Fibroblast of lung (primary cell): ENCODE results near the gene TNKS2. TPM values are rescaled to one million over a fixed set of nuclear protein-coding genes. Genes with fewer than 3 reads are reported as not detected.

Source experiments
- DNase-seq, 2 donors: peaks; one replicate each; pipeline versions ENCODE4 v3.0.0 to v3.0.0-alpha.2; 2010; ENCODE audit warnings: low read depth in 2 of 2
- H2AFZ ChIP-seq: 2 replicates; pipeline ENCODE4 v1.5.1; 2012; ENCODE audit warnings: low read length, control low read depth, inconsistent platforms
- H3K27ac ChIP-seq: 2 replicates; pipeline ENCODE4 v1.5.1; 2011; ENCODE audit warnings: low read length, control low read depth; ENCODE audit not compliant: insufficient read depth
- H3K27me3 ChIP-seq: 2 replicates; pipeline ENCODE4 v1.5.1; 2011; ENCODE audit warnings: mild to moderate bottlenecking, low read length; ENCODE audit not compliant: control insufficient read depth, insufficient read depth
- H3K36me3 ChIP-seq: 2 replicates; pipeline ENCODE4 v1.5.1; 2011; ENCODE audit warnings: low read length; ENCODE audit not compliant: control insufficient read depth, insufficient read depth
- H3K4me1 ChIP-seq: 2 replicates; pipeline ENCODE4 v1.5.1; 2011; ENCODE audit warnings: low read length; ENCODE audit not compliant: control insufficient read depth, insufficient read depth; ENCODE audit errors: extremely low read depth
- H3K4me2 ChIP-seq: 2 replicates; pipeline ENCODE4 v1.5.1; 2011; ENCODE audit warnings: low read length, control low read depth; ENCODE audit not compliant: insufficient read depth; ENCODE audit errors: extremely low read depth
- H3K4me3 ChIP-seq, 4 experiments: fragments of 200-600 bp in 1 of 4; sonication (generic) in 1 of 4; replicated peaks in 1 of 4; 2 replicates each; pipeline ENCODE4 v1.5.1; 2011 to 2016; ENCODE audit warnings: low read length in 4 of 4, low read depth in 3 of 4, mild to moderate bottlenecking in 3 of 4, control low read depth in 2 of 4, inconsistent platforms in 1 of 4, mixed read lengths in 1 of 4; ENCODE audit not compliant: insufficient read depth in 1 of 4; ENCODE audit errors: control extremely low read depth in 1 of 4
- H3K79me2 ChIP-seq: 2 replicates; pipeline ENCODE4 v1.5.1; 2012; ENCODE audit warnings: mild to moderate bottlenecking, low read length, inconsistent platforms; ENCODE audit not compliant: control insufficient read depth, insufficient read depth
- H3K9ac ChIP-seq: 2 replicates; pipeline ENCODE4 v1.5.1; 2011; ENCODE audit warnings: mild to moderate bottlenecking, low read length, control low read depth; ENCODE audit not compliant: insufficient read depth
- H3K9me3 ChIP-seq: 2 replicates; pipeline ENCODE4 v1.5.1; 2012; ENCODE audit warnings: low read depth, low read length; ENCODE audit not compliant: control insufficient read depth, insufficient read depth
- H4K20me1 ChIP-seq: 2 replicates; pipeline ENCODE4 v1.5.1; 2011; ENCODE audit warnings: low read length; ENCODE audit not compliant: control insufficient read depth, insufficient read depth; ENCODE audit errors: extremely low read depth
- EZH2 ChIP-seq: IDR thresholded peaks from 2 replicates; pipeline ENCODE4 v1.5.1; 2012; ENCODE audit warnings: low read length, control low read depth, mild to moderate bottlenecking; ENCODE audit errors: missing control alignments
- polyA plus RNA-seq, 2 donors: library from polyadenylated mRNA; depleted of rRNA in 1 of 2; stranded (reverse) in 1 of 2; unstranded in 1 of 2; fragments of >200 nt; gene quantifications; 2 replicates each; pipeline ENCODE4 v1.2.1, GENCODE V29; 2011 to 2012; ENCODE audit warnings: missing spikeins in 1 of 2
- total RNA-seq: library from RNA; depleted of rRNA; stranded (reverse); fragments of >200 nt; gene quantifications from 2 replicates; pipeline ENCODE4 v1.2.1, GENCODE V29; 2014
- TF ChIP-seq, protein P1 (sequence below), 2 donors: IDR thresholded peaks in 1 of 2; conservative IDR thresholded peaks in 1 of 2; 1 replicate in 1 of 2; 2 replicates in 1 of 2; pipeline ENCODE4 v1.5.1; 2011 to 2012; ENCODE audit warnings: low read length in 2 of 2, control low read depth in 1 of 2, inconsistent platforms in 1 of 2, low read depth in 1 of 2, mild to moderate bottlenecking in 1 of 2

TNKS2 gene
- total and polyA plus RNA-seq, 2 donors (not counting 1 experiment from before 2014, with no cell fraction given): 44.6 to 61.6 TPM

DNA sequence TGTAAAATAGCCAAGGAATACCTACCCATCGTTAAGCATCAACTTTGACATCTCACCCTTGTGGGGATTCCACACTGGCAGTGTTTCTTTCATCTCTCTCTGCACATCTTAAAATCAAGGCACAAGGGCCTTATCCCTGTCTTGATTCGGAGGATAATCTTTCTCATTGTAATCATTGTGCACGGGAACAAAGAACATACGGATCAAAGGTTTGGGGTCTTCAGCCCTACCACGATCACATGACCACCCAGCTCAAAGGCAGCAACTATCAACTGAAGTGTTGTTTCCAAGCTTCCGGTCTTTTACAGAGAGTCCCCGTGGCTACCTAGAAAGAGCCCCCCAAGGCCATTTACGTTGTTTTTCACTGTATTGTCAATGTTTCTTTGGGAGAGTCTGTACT is 99.2 kb downstream of the TNKS2 start:
- no peaks in the 10 kb centered on the region for H3K36me3 ChIP-seq
- no peaks in the 10 kb centered on the region for H3K9me3 ChIP-seq
- TF ChIP-seq, protein P1, sequence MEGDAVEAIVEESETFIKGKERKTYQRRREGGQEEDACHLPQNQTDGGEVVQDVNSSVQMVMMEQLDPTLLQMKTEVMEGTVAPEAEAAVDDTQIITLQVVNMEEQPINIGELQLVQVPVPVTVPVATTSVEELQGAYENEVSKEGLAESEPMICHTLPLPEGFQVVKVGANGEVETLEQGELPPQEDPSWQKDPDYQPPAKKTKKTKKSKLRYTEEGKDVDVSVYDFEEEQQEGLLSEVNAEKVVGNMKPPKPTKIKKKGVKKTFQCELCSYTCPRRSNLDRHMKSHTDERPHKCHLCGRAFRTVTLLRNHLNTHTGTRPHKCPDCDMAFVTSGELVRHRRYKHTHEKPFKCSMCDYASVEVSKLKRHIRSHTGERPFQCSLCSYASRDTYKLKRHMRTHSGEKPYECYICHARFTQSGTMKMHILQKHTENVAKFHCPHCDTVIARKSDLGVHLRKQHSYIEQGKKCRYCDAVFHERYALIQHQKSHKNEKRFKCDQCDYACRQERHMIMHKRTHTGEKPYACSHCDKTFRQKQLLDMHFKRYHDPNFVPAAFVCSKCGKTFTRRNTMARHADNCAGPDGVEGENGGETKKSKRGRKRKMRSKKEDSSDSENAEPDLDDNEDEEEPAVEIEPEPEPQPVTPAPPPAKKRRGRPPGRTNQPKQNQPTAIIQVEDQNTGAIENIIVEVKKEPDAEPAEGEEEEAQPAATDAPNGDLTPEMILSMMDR (conservative IDR thresholded peaks at IDR 0.05 in 1 of 2, IDR thresholded peaks at IDR 0.05 in 1 of 2; ENCODE audit: low read depth in 1 of 2, low read length in 2 of 2): no peak
- TF ChIP-seq EZH2: no peak
- no peaks in the 10 kb centered on the region for H3K79me2 ChIP-seq
- no peak overlapping the region for H2AFZ ChIP-seq
- no peak for DNase-seq
- H3K4me3 ChIP-seq: no peak overlapping the region
- no peaks in the 10 kb centered on the region for H3K27me3 ChIP-seq
- H3K4me1 ChIP-seq: peaks cover 9% of the 10 kb centered on the region
- H3K9ac ChIP-seq: no peak overlapping the region
- no peaks in the 10 kb centered on the region for H4K20me1 ChIP-seq
- H3K27ac ChIP-seq: no peak overlapping the region
- H3K4me2 ChIP-seq: no peak overlapping the region

- no peak for TF ChIP-seq EZH2
- TF ChIP-seq, protein P1 (conservative IDR thresholded peaks at IDR 0.05 in 1 of 2, IDR thresholded peaks at IDR 0.05 in 1 of 2; ENCODE audit: low read depth in 1 of 2, low read length in 2 of 2): no peak
- no peak overlapping the region for H3K9ac ChIP-seq
- H4K20me1 ChIP-seq: no peaks in the 10 kb centered on the region
- H3K4me2 ChIP-seq: peak overlapping the region; percentile 32
- H3K27ac ChIP-seq: peak overlapping the region; percentile 45
- peaks cover 11% of the 10 kb centered on the region for H3K4me1 ChIP-seq
- H3K9me3 ChIP-seq: no peaks in the 10 kb centered on the region
- H3K36me3 ChIP-seq: no peaks in the 10 kb centered on the region
- H3K79me2 ChIP-seq: no peaks in the 10 kb centered on the region
- DNase-seq: peak; percentile 92 to 95
- no peak overlapping the region for H3K4me3 ChIP-seq
- no peaks in the 10 kb centered on the region for H3K27me3 ChIP-seq
- H2AFZ ChIP-seq: peak overlapping the region; percentile 65
These were observed 103.8 kb downstream of the TNKS2 start for GRCh38 chr10:91901784-91902677.

GRCh38 chr10:91907033-91907594 is 108.9 kb downstream of the TNKS2 start:
- H3K4me1 ChIP-seq: peaks cover 5% of the 10 kb centered on the region
- H4K20me1 ChIP-seq: no peaks in the 10 kb centered on the region
- H3K27ac ChIP-seq: no peak overlapping the region
- TF ChIP-seq, protein P1 (conservative IDR thresholded peaks at IDR 0.05 in 1 of 2, IDR thresholded peaks at IDR 0.05 in 1 of 2; ENCODE audit: low read depth in 1 of 2, low read length in 2 of 2): no peak
- no peak for TF ChIP-seq EZH2
- H3K4me3 ChIP-seq: peak overlapping the region in 1 of 4 experiments; percentile 64
- no peaks in the 10 kb centered on the region for H3K36me3 ChIP-seq
- DNase-seq: peak in 1 of 2 donors; percentile 65
- no peaks in the 10 kb centered on the region for H3K9me3 ChIP-seq
- no peak overlapping the region for H2AFZ ChIP-seq
- H3K79me2 ChIP-seq: no peaks in the 10 kb centered on the region
- peak overlapping the region; percentile 85 for H3K4me2 ChIP-seq
- H3K27me3 ChIP-seq: no peaks in the 10 kb centered on the region
- no peak overlapping the region for H3K9ac ChIP-seq
